Skeletal muscle satellite cell (primary cell): ENCODE results near the gene LANCL3.
"Not testable (repeated sequence)": the region's sequence is repeated elsewhere in the genome, so short reads cannot be mapped to it uniquely, and the experiment has no call there.

Source experiments
- H3K27me3 ChIP-seq: 2 replicates; pipeline ENCODE4 v1.7.0; 2013; ENCODE audit warnings: low read length; ENCODE audit not compliant: control insufficient read depth, insufficient read depth
- H3K36me3 ChIP-seq: 2 replicates; pipeline ENCODE4 v1.7.0; 2013; ENCODE audit warnings: mild to moderate bottlenecking, control low read depth, low read length; ENCODE audit not compliant: insufficient read depth
- H3K4me1 ChIP-seq: 2 replicates; pipeline ENCODE4 v1.7.0; 2013; ENCODE audit warnings: low read length; ENCODE audit not compliant: control insufficient read depth, insufficient read depth
- H3K4me2 ChIP-seq: 2 replicates; pipeline ENCODE4 v1.7.0; 2013; ENCODE audit warnings: mild to moderate bottlenecking, low read length
- H3K4me3 ChIP-seq: 2 replicates; pipeline ENCODE4 v1.7.0; 2013; ENCODE audit warnings: low read length
- H3K9ac ChIP-seq: 2 replicates; pipeline ENCODE4 v1.7.0; 2013; ENCODE audit warnings: mild to moderate bottlenecking, low read depth, low read length, moderate library complexity
- H3K9me3 ChIP-seq: replicated peaks from 2 replicates; pipeline ENCODE4 v1.7.0; 2013; ENCODE audit warnings: mild to moderate bottlenecking, control low read depth, low read length

Gene LANCL3

DNA sequence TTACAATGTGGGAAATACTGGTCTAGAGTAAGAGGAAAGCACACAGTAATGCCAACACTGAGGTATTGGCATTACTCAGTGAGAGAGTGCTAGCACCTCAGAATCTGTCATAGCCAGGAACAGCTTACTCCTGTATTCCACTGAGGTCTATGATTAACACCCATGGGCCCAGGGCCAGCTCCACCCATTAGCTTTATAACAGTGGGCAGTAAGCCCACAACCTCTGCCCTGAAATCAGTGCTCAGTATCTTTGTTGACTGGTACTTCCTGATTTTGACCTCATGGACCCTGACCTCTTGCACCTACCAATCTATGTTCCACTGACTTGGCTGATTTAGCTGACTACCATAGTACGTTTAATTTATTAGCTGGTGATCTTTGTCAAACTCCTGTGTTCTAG is 56.1 kb downstream of the LANCL3 start:
- no peak overlapping the region for H3K9ac ChIP-seq
- H3K4me2 ChIP-seq: no peak overlapping the region
- H3K9me3 ChIP-seq: no peaks in the 10 kb centered on the region
- no peaks in the 10 kb centered on the region for H3K27me3 ChIP-seq
- H3K4me3 ChIP-seq: no peak overlapping the region
- H3K4me1 ChIP-seq: no peaks in the 10 kb centered on the region
- H3K36me3 ChIP-seq: no peaks in the 10 kb centered on the region

- no peak overlapping the region for H3K9ac ChIP-seq
- no peak overlapping the region for H3K4me2 ChIP-seq
- no peak overlapping the region for H3K4me3 ChIP-seq
- H3K27me3 ChIP-seq: no peaks in the 10 kb centered on the region
- H3K36me3 ChIP-seq: no peaks in the 10 kb centered on the region
- no peaks in the 10 kb centered on the region for H3K9me3 ChIP-seq
- no peaks in the 10 kb centered on the region for H3K4me1 ChIP-seq
Measured at GRCh38 chrX:37638047-37638446, 66.6 kb downstream of the LANCL3 start.

- no peaks in the 10 kb centered on the region for H3K4me1 ChIP-seq
- H3K27me3 ChIP-seq: no peaks in the 10 kb centered on the region
- H3K9ac ChIP-seq: no peak overlapping the region
- no peaks in the 10 kb centered on the region for H3K36me3 ChIP-seq
- H3K4me2 ChIP-seq: no peak overlapping the region
- H3K9me3 ChIP-seq: no peaks in the 10 kb centered on the region
- no peak overlapping the region for H3K4me3 ChIP-seq
Measured at GRCh38 chrX:37640142-37640541, 68.7 kb downstream of the LANCL3 start.

- no peaks in the 10 kb centered on the region for H3K27me3 ChIP-seq
- H3K9ac ChIP-seq: no peak overlapping the region
- H3K4me3 ChIP-seq: no peak overlapping the region
Measured at GRCh38 chrX:37641859-37642258, 70.4 kb downstream of the LANCL3 start.

DNA sequence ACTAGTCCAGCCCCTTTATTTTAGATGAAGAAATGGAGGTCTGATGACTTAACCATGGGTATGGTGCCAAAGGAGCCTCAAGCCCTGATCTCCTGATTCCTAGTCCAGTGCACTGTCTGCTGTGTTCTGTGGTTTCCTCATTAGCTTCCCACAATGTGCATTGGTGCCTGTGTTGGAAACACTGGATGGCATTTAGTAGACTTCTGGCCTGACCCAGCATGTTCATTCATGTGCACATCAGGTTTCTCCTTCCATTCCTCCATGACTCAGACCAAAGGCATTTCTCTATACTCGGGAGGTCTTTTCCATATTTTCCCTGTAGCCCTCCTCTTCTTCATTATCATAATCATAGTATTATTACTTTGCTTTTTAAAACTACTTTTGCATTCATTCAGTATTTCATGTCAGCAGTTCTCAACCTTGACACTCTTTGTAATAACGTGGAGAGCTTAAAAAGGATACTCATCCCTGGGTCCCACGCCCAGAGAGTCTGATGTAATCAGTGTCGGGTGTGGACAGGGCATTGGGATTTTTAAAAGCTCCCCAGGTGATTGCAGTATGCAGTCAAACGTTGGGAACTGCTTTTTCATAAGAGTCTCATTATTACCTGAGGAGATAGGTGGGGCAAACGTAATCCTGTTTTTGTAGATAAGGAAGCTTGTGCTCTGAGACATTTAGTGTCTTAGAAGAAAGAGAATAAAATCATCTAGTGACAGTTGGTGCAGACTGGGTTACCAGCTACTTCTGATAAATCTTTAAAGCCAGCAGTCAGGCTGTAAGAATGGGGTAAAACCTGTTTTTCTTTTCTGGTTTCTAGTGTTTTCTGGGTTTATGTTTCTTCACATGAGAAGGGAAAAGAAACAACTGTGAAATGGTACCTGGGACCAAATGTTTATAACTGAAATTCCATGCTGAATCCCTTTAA is 73.2 kb downstream of the LANCL3 start:
- Histone ChIP-seq H3K9ac (no peak overlapping the region), H3K4me1 (no peaks in the 10 kb centered on the region), H3K27me3 (no peaks in the 10 kb centered on the region), H3K36me3 (no peaks in the 10 kb centered on the region), H3K9me3 (no peaks in the 10 kb centered on the region), H3K4me3 (no peak overlapping the region), H3K4me2 (no peak overlapping the region)

More at GRCh38 chrX:37641859-37642258, 70.4 kb downstream of the LANCL3 start:
- Histone ChIP-seq H3K36me3 (no peaks in the 10 kb centered on the region), H3K4me1 (no peaks in the 10 kb centered on the region), H3K9me3 (no peaks in the 10 kb centered on the region), H3K4me2 (no peak overlapping the region)

DNA sequence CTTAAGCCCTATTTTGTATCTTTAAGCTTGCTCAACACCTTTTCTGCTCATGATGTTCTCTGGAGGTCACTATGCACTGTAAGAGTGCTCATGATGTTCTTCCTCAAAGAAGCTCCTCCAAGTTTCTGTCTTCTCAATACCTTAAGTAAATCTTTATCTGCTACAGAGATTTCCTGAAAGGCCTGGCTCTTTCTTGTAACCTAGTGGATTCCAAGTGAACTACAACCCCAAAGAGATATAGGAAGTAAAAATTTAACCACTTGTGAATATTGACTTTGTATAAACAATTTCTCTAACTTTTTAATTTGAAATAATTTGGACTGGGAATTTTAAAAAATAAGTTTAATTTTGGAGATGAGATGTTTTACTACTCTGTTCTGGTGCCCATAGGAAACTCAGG is 74.8 kb downstream of the LANCL3 start:
- H3K9me3 ChIP-seq: no peaks in the 10 kb centered on the region
- no peaks in the 10 kb centered on the region for H3K27me3 ChIP-seq
- no peak overlapping the region for H3K9ac ChIP-seq
- no peak overlapping the region for H3K4me2 ChIP-seq
- no peak overlapping the region for H3K4me3 ChIP-seq
- H3K36me3 ChIP-seq: no peaks in the 10 kb centered on the region
- no peaks in the 10 kb centered on the region for H3K4me1 ChIP-seq

DNA sequence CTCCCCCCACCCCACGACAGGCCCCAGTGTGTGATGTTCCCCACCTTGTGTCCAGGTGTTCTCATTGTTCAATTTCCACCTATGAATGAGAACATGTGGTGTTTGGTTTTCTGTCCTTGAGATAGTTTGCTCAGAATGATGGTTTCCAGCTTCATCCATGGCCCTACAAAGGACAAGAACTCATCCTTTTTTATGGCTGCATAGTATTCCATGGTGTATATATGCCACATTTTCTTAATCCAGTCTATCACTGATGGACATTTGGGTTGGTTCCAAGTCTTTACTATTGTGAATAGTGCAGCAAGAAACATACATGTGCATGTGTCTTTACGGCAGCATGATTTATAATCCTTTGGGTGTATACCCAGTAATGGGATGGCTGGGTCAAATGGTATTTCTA is 79.4 kb downstream of the LANCL3 start:
- not testable (repeated sequence) for H3K36me3 ChIP-seq, H3K9me3 ChIP-seq, H3K4me2 ChIP-seq, H3K9ac ChIP-seq, H3K4me3 ChIP-seq, H3K27me3 ChIP-seq, H3K4me1 ChIP-seq

- Histone ChIP-seq H3K9me3 (no peaks in the 10 kb centered on the region), H3K4me1 (no peaks in the 10 kb centered on the region), H3K4me2 (no peak overlapping the region), H3K9ac (no peak overlapping the region), H3K4me3 (no peak overlapping the region), H3K27me3 (no peaks in the 10 kb centered on the region), H3K36me3 (no peaks in the 10 kb centered on the region)
Measured at GRCh38 chrX:37651921-37652452, 80.5 kb downstream of the LANCL3 start.

DNA sequence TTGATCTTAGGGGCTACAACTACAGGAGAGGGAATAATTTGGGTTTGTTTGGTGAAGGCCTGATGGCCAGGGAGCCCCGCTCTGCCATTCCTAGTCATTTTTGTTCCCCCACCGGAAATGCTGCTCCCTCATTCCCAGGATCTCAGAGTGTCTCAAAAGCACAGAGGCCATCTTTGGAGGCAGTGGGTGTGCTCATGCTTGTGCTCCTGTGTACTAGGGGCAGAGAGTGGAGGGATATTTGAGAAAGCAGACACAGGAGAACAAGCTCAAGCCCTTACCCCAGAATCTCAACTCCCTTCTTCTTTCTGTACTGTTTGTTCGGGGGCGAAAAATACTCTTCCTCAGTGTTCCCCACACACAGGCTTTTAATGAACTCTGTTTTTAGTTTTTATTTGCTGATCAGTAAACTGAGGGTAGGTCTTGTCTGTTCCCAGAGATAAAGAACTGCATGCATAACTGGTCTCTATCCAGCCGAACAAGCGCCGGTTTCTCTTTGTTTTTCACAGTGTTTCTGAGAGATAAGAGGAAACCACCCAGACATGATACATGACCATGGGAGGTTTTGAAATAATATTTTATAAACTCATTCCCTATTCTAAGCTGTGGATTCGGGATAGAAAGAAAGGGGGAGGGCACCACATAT is 81.2 kb downstream of the LANCL3 start:
- H3K4me3 ChIP-seq: no peak overlapping the region
- no peaks in the 10 kb centered on the region for H3K4me1 ChIP-seq
- no peaks in the 10 kb centered on the region for H3K9me3 ChIP-seq
- H3K36me3 ChIP-seq: no peaks in the 10 kb centered on the region
- H3K9ac ChIP-seq: no peak overlapping the region
- H3K4me2 ChIP-seq: no peak overlapping the region
- H3K27me3 ChIP-seq: no peaks in the 10 kb centered on the region

GRCh38 chrX:37653397-37654085 is 82.1 kb downstream of the LANCL3 start:
- H3K36me3 ChIP-seq: no peaks in the 10 kb centered on the region

DNA sequence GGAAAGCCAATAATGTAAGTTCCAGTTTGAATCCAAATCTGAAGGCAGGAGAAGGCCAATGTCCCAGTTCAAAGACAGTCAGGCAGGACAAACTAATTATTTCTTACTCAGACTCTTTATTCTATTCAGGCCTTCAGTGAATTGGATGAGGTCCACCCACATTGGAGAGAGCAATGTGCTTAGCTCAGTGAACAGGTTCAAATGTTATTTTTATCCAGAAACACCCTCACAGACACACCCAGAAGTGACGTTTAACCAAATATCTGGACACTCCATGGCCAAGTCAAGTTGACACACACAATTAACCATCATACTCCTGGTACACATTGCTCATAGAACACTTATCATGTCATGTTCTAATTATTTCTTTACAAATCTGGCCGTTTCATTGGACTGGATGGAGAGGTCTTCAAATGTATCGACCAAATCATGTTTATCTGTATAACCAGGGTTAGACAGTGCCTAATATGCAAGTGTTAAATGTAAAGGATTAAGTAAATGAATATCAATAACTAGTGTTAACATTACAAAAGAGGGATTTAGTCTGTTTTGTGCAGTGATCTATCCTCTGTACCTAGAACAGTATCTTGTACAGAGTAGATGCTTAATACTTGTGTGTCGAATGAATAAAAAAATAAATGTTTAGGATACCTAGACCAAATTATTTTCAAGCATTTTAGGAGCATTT is 87.0 kb downstream of the LANCL3 start:
- no peak overlapping the region for H3K9ac ChIP-seq
- no peaks in the 10 kb centered on the region for H3K27me3 ChIP-seq
- no peak overlapping the region for H3K4me3 ChIP-seq
- no peak overlapping the region for H3K4me2 ChIP-seq
- no peaks in the 10 kb centered on the region for H3K36me3 ChIP-seq
- H3K9me3 ChIP-seq: no peaks in the 10 kb centered on the region
- H3K4me1 ChIP-seq: no peaks in the 10 kb centered on the region

More at GRCh38 chrX:37653397-37654085, 82.1 kb downstream of the LANCL3 start:
- Histone ChIP-seq H3K9me3 (no peaks in the 10 kb centered on the region), H3K4me3 (no peak overlapping the region), H3K4me2 (no peak overlapping the region), H3K4me1 (no peaks in the 10 kb centered on the region), H3K9ac (no peak overlapping the region), H3K27me3 (no peaks in the 10 kb centered on the region)
